ENCODE results near the gene ARAP1. TPM values are rescaled to one million over a fixed set of nuclear protein-coding genes. Genes with fewer than 3 reads are reported as not detected.

Gene ARAP1
- total and polyA plus RNA-seq, 7 experiments from 2014 or later, result 30.4 to 317 (median 132) TPM

DNA sequence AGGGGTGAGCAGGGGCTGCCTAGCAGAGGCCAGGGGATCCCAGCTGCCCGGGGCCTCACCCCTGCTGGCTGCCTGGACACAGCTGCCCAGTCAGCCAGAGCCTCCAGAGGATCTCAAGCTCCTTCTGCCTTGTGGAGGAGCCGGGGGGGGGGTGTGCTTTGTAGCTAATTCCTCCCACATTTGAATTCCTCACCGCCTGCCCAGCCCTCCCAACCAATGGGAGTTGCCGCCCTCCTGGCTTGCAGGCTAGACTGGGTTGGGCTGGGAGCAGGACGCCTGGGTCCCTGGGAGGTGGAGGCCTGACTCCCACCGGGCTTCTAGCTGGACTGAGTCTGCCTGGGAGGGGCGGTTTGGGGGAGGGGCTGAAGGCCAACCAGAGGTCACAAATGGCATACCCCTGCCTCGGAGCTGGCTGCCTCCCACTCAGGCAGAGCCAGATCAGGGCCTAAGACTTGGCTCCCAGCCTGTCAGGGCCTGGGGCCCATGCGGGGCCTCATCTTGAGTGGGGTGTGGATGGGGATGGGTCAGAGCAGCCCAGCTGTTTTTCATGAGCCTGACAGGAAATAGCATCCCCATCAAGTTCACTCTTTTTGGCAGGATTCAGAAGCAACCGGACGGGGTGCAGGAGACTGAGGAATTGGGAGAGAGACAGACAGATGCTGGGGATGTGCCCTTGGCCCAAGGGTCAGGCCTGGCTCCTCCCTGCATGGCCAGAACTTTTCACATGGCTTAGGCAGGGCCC lies 48.8 kb downstream of the ARAP1 start:
- ATAC-seq (no peak), DNase-seq (no peak)
- no peak overlapping the region for H3K4me3 ChIP-seq (ENCODE audit: low read length)
- H3K36me3 ChIP-seq (ENCODE audit: control insufficient read depth in 2 of 3, insufficient read depth in 3 of 3, low read length in 3 of 3), result peaks cover 26 to 99% (median 35%) of the 10 kb centered on the region in 3 experiments
- POLR2A ChIA-PET, result no interaction called here
- intact Hi-C loops (cut with micrococcal nuclease), result no loop called here
- CTCF ChIA-PET, result interaction anchor here (0.6 to 0.9 kb wide), 2 partner anchors 22 to 60 kb away, joined by 3 to 4 read pairs; no protein-coding TSS in a partner anchor
- H3K27ac Mint-ChIP-seq, result no peak overlapping the region
- H3K4me1 ChIP-seq (ENCODE audit: control insufficient read depth in 2 of 2, insufficient read depth in 2 of 2, low read length in 2 of 2), result no peaks in the 10 kb centered on the region
- H3K9me3 Mint-ChIP-seq, result no peaks in the 10 kb centered on the region
- H3K27me3 ChIP-seq (ENCODE audit: control insufficient read depth in 2 of 2, insufficient read depth in 2 of 2, low read length in 2 of 2), result no peaks in the 10 kb centered on the region
- no peak overlapping the region for H3K27ac ChIP-seq (ENCODE audit: low read depth, low read length)
- peaks cover 0 to 16% (median 5%) of the 10 kb centered on the region in 7 donors for H3K4me1 Mint-ChIP-seq
- H3K27me3 Mint-ChIP-seq, result no peaks in the 10 kb centered on the region
- no peaks in the 10 kb centered on the region for H3K9me3 ChIP-seq (ENCODE audit: control insufficient read depth in 2 of 3, low read length in 3 of 3)
- H3K36me3 Mint-ChIP-seq, result peaks cover 10 to 45% (median 27%) of the 10 kb centered on the region in 5 donors
- H3K4me3 Mint-ChIP-seq, result no peak overlapping the region

DNA sequence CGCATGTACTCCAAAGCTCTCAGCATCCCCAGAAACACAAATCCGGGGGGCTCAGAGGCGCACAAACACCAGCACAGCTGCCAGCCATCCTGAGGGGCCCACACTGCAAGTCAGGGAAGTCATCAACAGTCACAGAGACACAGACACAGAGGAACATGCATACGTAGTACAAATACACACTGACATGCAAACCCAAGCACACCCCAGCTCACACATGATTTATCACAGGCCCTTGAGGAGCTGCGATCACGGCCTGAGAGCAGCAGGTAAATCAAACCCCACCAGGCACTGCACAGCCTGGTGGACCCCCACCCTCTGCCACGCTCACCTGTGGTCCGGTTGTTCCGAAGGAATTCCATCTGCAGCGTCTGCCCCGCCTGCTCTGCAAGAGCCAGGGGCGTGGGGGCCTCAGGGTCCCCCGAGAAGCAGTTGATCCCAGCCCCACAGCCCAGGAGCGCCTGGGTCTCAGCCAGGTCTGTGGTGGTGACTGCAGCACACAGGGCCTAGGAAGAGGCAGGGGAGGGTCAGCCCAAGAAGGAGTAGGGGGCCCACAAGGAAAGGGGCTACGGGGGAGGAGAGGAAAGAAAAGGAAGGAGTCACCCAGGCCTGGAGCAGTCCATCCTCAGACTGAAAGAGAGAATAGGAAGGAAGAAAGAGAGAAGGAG lies 49.5 kb downstream of the ARAP1 start:
- CTCF ChIA-PET, result interaction anchor here (0.9 kb wide), 1 partner anchor 21 kb away, joined by 4 read pairs; no protein-coding TSS in a partner anchor
- Histone ChIP-seq H3K4me3 (ENCODE audit: low read length) (no peak overlapping the region), H3K9me3 (ENCODE audit: control insufficient read depth in 2 of 3, low read length in 3 of 3) (no peaks in the 10 kb centered on the region), H3K4me1 (ENCODE audit: control insufficient read depth in 2 of 2, insufficient read depth in 2 of 2, low read length in 2 of 2) (no peaks in the 10 kb centered on the region), H3K27ac (ENCODE audit: low read depth, low read length) (peak overlapping the region; percentile 9), H3K36me3 (ENCODE audit: control insufficient read depth in 2 of 3, insufficient read depth in 3 of 3, low read length in 3 of 3) (peaks cover 28 to 99% (median 30%) of the 10 kb centered on the region in 3 experiments), H3K27me3 (ENCODE audit: control insufficient read depth in 2 of 2, insufficient read depth in 2 of 2, low read length in 2 of 2) (no peaks in the 10 kb centered on the region)
- Mint-ChIP-seq H3K4me1 (peaks cover 0 to 16% (median 5%) of the 10 kb centered on the region in 7 donors), H3K9me3 (no peaks in the 10 kb centered on the region), H3K27me3 (no peaks in the 10 kb centered on the region), H3K36me3 (peaks cover 10 to 40% (median 26%) of the 10 kb centered on the region in 5 donors), H3K27ac (peak overlapping the region in 3 of 9 donors; percentile 56 to 69 (median 60)), H3K4me3 (no peak overlapping the region)
- ATAC-seq (no peak), DNase-seq (no peak)
- POLR2A ChIA-PET, result interaction anchor here (1.1 kb wide), 1 partner anchor 20 kb away, joined by 4 read pairs; no protein-coding TSS in a partner anchor
- intact Hi-C loops (cut with micrococcal nuclease), result no loop called here

DNA sequence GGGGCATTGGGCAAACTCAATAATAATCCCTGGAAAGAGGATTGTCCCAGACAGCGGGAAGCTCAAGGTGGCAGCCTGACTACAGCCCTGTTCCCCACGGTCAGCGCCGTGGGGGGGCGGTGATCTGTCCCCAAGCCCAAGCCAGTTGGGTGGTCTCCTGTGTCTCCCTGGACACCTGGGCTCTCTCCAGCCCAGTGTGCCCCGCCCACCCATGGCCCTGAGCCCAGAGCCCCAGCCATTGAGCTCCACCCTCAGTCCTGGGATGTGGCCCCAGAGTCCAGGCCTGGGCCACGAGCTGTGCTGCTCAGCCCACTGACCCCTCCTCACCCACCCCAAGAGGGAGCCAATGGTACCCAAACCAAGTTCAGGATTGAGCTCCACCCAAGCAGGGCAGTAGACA lies 50.1 kb downstream of the ARAP1 start:
- intact Hi-C loops (cut with micrococcal nuclease), result no loop called here
- no peaks in the 10 kb centered on the region for H3K9me3 ChIP-seq (ENCODE audit: control insufficient read depth in 2 of 3, low read length in 3 of 3)
- H3K9me3 Mint-ChIP-seq, result no peaks in the 10 kb centered on the region
- ChIA-PET CTCF (no interaction called here), POLR2A (interaction anchor here (1.1 kb wide), 1 partner anchor 20 kb away, joined by 4 read pairs; no protein-coding TSS in a partner anchor)
- H3K27me3 ChIP-seq (ENCODE audit: control insufficient read depth in 2 of 2, insufficient read depth in 2 of 2, low read length in 2 of 2), result no peaks in the 10 kb centered on the region
- H3K27ac ChIP-seq (ENCODE audit: low read depth, low read length), result no peak overlapping the region
- no peaks in the 10 kb centered on the region for H3K4me1 ChIP-seq (ENCODE audit: control insufficient read depth in 2 of 2, insufficient read depth in 2 of 2, low read length in 2 of 2)
- H3K36me3 ChIP-seq (ENCODE audit: control insufficient read depth in 2 of 3, insufficient read depth in 3 of 3, low read length in 3 of 3), result peaks cover 23 to 99% (median 24%) of the 10 kb centered on the region in 3 experiments
- H3K4me1 Mint-ChIP-seq, result peaks cover 0 to 10% (median 0%) of the 10 kb centered on the region in 7 donors
- H3K27ac Mint-ChIP-seq, result peak overlapping the region in 2 of 9 donors; percentile 38 to 56
- no peaks in the 10 kb centered on the region for H3K27me3 Mint-ChIP-seq
- ATAC-seq (no peak), DNase-seq (no peak)
- no peak overlapping the region for H3K4me3 Mint-ChIP-seq
- H3K36me3 Mint-ChIP-seq, result peaks cover 5 to 34% (median 20%) of the 10 kb centered on the region in 5 donors
- no peak overlapping the region for H3K4me3 ChIP-seq (ENCODE audit: low read length)

DNA sequence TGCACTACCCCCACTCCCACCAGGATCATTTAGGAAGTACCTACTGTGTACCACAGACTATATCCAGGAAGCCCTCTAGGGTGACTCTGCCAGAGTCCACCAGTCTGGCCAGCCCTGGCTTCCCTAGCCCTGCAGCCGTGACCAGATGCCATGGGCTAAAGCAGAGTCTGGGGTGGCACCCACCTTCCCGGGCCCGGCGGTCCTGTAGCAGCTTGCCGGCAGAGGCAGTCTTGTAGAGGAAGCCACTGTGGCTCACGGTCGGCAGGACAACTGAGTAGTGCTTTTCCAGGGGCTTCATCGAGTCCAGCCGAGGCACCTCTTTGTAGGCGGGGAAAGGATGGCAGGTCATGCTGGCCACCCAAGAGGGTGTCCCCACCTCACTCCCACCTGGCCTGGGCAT lies 50.7 kb downstream of the ARAP1 start:
- intact Hi-C loops (cut with micrococcal nuclease), result no loop called here
- ATAC-seq, result no peak
- POLR2A ChIA-PET, result no interaction called here

GRCh38 chr11:72700146-72700545 lies 52.1 kb downstream of the ARAP1 start:
- Mint-ChIP-seq H3K4me3 (no peak overlapping the region), H3K27me3 (no peaks in the 10 kb centered on the region), H3K9me3 (no peaks in the 10 kb centered on the region), H3K4me1 (peaks cover 0 to 6% (median 0%) of the 10 kb centered on the region in 7 donors), H3K36me3 (peaks cover 5 to 27% (median 20%) of the 10 kb centered on the region in 5 donors), H3K27ac (peak overlapping the region in 5 of 9 donors; percentile 25 to 78 (median 44))
- Histone ChIP-seq H3K4me3 (ENCODE audit: low read length) (no peak overlapping the region), H3K9me3 (ENCODE audit: control insufficient read depth in 2 of 3, low read length in 3 of 3) (no peaks in the 10 kb centered on the region), H3K27me3 (ENCODE audit: control insufficient read depth in 2 of 2, insufficient read depth in 2 of 2, low read length in 2 of 2) (no peaks in the 10 kb centered on the region), H3K4me1 (ENCODE audit: control insufficient read depth in 2 of 2, insufficient read depth in 2 of 2, low read length in 2 of 2) (no peaks in the 10 kb centered on the region), H3K27ac (ENCODE audit: low read depth, low read length) (no peak overlapping the region), H3K36me3 (ENCODE audit: control insufficient read depth in 2 of 3, insufficient read depth in 3 of 3, low read length in 3 of 3) (peaks cover 26 to 100% (median 29%) of the 10 kb centered on the region in 3 experiments)
- ChIA-PET CTCF (interaction anchor here (1.0 kb wide), 1 partner anchor 28 kb away, joined by 3 read pairs; no protein-coding TSS in a partner anchor), POLR2A (no interaction called here)
- no peak for ATAC-seq
- intact Hi-C loops (cut with micrococcal nuclease), result no loop called here
- DNase-seq, result no peak

More for the DNA sequence above, 50.7 kb downstream of the ARAP1 start:
- no peaks in the 10 kb centered on the region for H3K27me3 ChIP-seq (ENCODE audit: control insufficient read depth in 2 of 2, insufficient read depth in 2 of 2, low read length in 2 of 2)
- CTCF ChIA-PET, result no interaction called here
- Mint-ChIP-seq H3K4me3 (no peak overlapping the region), H3K4me1 (peaks cover 0 to 7% (median 0%) of the 10 kb centered on the region in 7 donors), H3K27ac (peak overlapping the region in 2 of 9 donors; percentile 38 to 78), H3K9me3 (no peaks in the 10 kb centered on the region), H3K27me3 (no peaks in the 10 kb centered on the region), H3K36me3 (peaks cover 5 to 32% (median 20%) of the 10 kb centered on the region in 5 donors)
- H3K27ac ChIP-seq (ENCODE audit: low read depth, low read length), result no peak overlapping the region
- no peaks in the 10 kb centered on the region for H3K4me1 ChIP-seq (ENCODE audit: control insufficient read depth in 2 of 2, insufficient read depth in 2 of 2, low read length in 2 of 2)
- H3K36me3 ChIP-seq (ENCODE audit: control insufficient read depth in 2 of 3, insufficient read depth in 3 of 3, low read length in 3 of 3), result peaks cover 22 to 99% (median 24%) of the 10 kb centered on the region in 3 experiments
- H3K4me3 ChIP-seq (ENCODE audit: low read length), result no peak overlapping the region
- DNase-seq, result no peak
- no peaks in the 10 kb centered on the region for H3K9me3 ChIP-seq (ENCODE audit: control insufficient read depth in 2 of 3, low read length in 3 of 3)

DNA sequence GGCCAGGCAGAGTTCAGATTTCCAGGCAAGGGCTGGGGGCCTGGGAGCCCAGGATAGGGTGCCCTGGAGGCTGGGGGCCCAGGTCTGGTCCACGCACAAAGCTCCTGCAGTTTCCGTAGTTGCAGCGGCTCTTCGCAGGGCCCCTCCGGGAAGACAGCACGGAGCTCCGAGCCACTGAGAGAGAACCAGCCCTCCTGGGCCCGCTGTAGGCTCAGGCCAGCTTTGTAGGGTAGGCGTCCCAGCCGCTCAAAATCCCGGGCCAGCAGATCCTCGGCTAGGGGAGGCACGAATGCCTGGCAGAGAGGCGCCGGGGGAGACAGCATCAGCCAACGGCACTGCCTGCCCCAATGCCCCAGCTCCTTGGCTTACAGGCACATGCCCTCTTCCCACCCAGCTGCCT lies 54.4 kb downstream of the ARAP1 start:
- ATAC-seq (no peak), DNase-seq (no peak)
- H3K27ac ChIP-seq (ENCODE audit: low read depth, low read length), result no peak overlapping the region
- no peaks in the 10 kb centered on the region for H3K4me1 ChIP-seq (ENCODE audit: control insufficient read depth in 2 of 2, insufficient read depth in 2 of 2, low read length in 2 of 2)
- no peaks in the 10 kb centered on the region for H3K9me3 ChIP-seq (ENCODE audit: control insufficient read depth in 2 of 3, low read length in 3 of 3)
- Mint-ChIP-seq H3K4me3 (no peak overlapping the region), H3K9me3 (no peaks in the 10 kb centered on the region), H3K27me3 (no peaks in the 10 kb centered on the region), H3K4me1 (peaks cover 0 to 14% (median 4%) of the 10 kb centered on the region in 7 donors), H3K36me3 (peaks cover 11 to 38% (median 27%) of the 10 kb centered on the region in 5 donors), H3K27ac (peak overlapping the region in 2 of 9 donors; percentile 56 to 76)
- H3K4me3 ChIP-seq (ENCODE audit: low read length), result no peak overlapping the region
- no peaks in the 10 kb centered on the region for H3K27me3 ChIP-seq (ENCODE audit: control insufficient read depth in 2 of 2, insufficient read depth in 2 of 2, low read length in 2 of 2)
- POLR2A ChIA-PET, result no interaction called here
- CTCF ChIA-PET, result no interaction called here
- intact Hi-C loops (cut with micrococcal nuclease), result no loop called here
- peaks cover 28 to 100% (median 40%) of the 10 kb centered on the region in 3 experiments for H3K36me3 ChIP-seq (ENCODE audit: control insufficient read depth in 2 of 3, insufficient read depth in 3 of 3, low read length in 3 of 3)
